ENCODE data around the gene SEMA5A. TPM values are rescaled to one million over a fixed set of nuclear protein-coding genes. Genes with fewer than 3 reads are reported as not detected.

SEMA5A gene
- total RNA-seq, 1 donor from 2014 or later = 4.0 TPM

DNA sequence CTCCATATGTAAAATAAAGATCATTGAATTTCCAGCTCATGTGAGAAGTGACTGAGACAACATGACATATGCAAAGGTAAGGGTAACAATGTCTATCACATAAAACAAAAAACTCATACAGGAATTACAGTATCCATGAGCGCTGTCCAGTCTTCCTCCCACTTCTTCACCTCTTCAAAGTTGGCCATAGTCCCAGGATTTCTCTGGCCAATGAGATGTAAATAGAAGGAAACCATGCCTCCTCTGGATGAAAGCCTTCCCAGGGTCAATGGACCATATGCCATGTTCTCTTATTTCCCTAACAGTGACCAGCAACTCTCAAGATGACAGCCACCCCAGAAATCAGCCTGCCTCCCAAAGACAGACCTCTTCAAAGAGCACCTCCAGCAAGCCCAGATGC lies 75.5 kb downstream of the SEMA5A start:
- Mint-ChIP-seq H3K36me3 (ENCODE audit: insufficient read depth) (no peaks in the 10 kb centered on the region), H3K27me3 (no peaks in the 10 kb centered on the region), H3K4me1 (ENCODE audit: low read depth) (no peaks in the 10 kb centered on the region), H3K9me3 (ENCODE audit: low read depth) (no peaks in the 10 kb centered on the region), H3K4me3 (ENCODE audit: low read depth) (no peak overlapping the region), H3K27ac (no peak overlapping the region)
- TF ChIP-seq, protein P1, sequence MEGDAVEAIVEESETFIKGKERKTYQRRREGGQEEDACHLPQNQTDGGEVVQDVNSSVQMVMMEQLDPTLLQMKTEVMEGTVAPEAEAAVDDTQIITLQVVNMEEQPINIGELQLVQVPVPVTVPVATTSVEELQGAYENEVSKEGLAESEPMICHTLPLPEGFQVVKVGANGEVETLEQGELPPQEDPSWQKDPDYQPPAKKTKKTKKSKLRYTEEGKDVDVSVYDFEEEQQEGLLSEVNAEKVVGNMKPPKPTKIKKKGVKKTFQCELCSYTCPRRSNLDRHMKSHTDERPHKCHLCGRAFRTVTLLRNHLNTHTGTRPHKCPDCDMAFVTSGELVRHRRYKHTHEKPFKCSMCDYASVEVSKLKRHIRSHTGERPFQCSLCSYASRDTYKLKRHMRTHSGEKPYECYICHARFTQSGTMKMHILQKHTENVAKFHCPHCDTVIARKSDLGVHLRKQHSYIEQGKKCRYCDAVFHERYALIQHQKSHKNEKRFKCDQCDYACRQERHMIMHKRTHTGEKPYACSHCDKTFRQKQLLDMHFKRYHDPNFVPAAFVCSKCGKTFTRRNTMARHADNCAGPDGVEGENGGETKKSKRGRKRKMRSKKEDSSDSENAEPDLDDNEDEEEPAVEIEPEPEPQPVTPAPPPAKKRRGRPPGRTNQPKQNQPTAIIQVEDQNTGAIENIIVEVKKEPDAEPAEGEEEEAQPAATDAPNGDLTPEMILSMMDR (IDR thresholded peaks at IDR 0.05; ENCODE audit: unreplicated experiment) = no peak
- no peak for DNase-seq (ENCODE audit: low spot score, unreplicated experiment)

DNA sequence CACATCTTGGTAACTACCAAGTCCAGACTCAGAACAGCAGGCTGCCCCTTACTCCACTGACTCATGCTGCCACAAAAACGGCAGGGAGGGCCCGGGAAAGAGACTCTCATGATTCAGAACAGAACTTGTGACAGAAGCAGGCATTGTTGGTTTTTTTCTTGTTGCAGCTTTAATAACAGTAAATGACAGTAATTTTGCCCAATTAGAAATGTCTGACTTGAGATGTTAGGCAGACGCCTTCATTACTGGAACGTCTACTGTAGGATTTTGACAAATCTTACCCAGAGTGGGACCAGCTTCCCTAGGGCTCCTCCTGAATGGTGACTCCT lies 77.9 kb downstream of the SEMA5A start:
- Mint-ChIP-seq H3K27ac (no peak overlapping the region), H3K9me3 (ENCODE audit: low read depth) (no peaks in the 10 kb centered on the region), H3K4me1 (ENCODE audit: low read depth) (peaks cover 5% of the 10 kb centered on the region), H3K36me3 (ENCODE audit: insufficient read depth) (no peaks in the 10 kb centered on the region), H3K4me3 (ENCODE audit: low read depth) (no peak overlapping the region), H3K27me3 (no peaks in the 10 kb centered on the region)
- no peak for DNase-seq (ENCODE audit: low spot score, unreplicated experiment)
- TF ChIP-seq, protein P1 (IDR thresholded peaks at IDR 0.05; ENCODE audit: unreplicated experiment) = no peak

DNA sequence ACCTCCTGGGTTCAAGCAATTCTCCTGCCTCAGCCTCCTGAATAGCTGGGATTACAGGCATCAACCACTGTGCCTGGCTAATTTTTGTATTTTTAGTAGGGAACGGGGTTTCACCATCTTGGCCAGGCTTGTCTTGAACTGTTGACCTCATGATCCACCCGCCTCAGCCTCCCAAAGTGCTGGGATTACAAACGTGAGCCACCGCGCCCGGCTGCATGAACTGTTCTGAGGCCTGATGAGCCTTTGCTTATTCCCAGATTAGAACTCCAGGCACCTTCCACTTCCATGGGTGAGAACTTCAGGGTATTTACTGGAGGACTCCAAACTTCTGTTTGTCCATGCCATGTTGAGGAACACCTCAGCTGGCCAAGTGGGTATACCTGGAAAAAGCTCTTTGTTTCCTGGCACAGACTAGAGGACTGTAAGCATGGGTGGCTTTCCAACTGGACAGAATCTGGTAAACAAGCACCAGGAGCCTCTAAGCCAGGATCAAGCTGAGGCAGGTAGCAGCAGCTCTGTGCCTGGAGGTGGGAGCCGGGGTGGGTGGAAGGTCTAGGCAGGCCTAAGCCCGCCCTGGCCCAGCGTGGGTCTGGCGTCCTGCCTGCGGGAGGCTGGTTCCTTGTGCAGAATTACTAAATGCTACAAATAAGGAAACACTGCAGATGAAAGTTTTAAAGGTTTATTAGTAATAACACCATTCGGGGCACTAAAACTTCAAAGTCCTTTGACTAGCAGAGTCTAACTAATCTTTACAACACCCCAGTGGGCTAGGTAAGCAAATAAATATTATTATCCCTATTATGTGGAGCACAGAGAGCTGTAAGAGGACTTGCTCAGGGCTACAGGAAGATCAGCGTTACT lies 78.4 kb downstream of the SEMA5A start:
- H3K4me1 Mint-ChIP-seq (ENCODE audit: low read depth) = peaks cover 5% of the 10 kb centered on the region
- TF ChIP-seq, protein P1 (IDR thresholded peaks at IDR 0.05; ENCODE audit: unreplicated experiment) = no peak
- H3K36me3 Mint-ChIP-seq (ENCODE audit: insufficient read depth) = no peaks in the 10 kb centered on the region
- no peak overlapping the region for H3K27ac Mint-ChIP-seq
- no peak overlapping the region for H3K4me3 Mint-ChIP-seq (ENCODE audit: low read depth)
- H3K9me3 Mint-ChIP-seq (ENCODE audit: low read depth) = no peaks in the 10 kb centered on the region
- DNase-seq (ENCODE audit: low spot score, unreplicated experiment) = no peak
- no peaks in the 10 kb centered on the region for H3K27me3 Mint-ChIP-seq

DNA sequence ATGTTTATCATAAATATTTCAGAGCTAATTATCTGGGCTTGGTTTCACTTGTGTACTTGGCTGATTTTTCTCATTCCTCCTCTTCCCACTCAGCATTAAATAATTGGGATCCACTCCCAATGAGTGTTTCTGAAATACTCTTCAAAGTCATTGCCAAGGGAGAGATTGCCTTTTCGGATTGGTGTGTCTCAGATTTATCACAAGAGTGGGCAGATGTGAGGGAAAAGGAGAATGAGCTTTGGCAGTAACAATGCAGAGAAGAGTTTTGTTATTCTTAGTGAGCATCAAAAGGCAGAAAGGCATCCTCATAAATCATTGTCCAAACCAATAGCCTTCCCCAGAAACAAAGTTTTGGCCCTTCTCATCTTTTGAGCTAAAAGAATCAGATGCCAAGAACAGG lies 79.2 kb downstream of the SEMA5A start:
- Mint-ChIP-seq H3K9me3 (ENCODE audit: low read depth) (no peaks in the 10 kb centered on the region), H3K4me1 (ENCODE audit: low read depth) (peaks cover 5% of the 10 kb centered on the region), H3K27me3 (no peaks in the 10 kb centered on the region), H3K27ac (no peak overlapping the region), H3K36me3 (ENCODE audit: insufficient read depth) (no peaks in the 10 kb centered on the region), H3K4me3 (ENCODE audit: low read depth) (no peak overlapping the region)
- no peak for DNase-seq (ENCODE audit: low spot score, unreplicated experiment)
- TF ChIP-seq, protein P1 (IDR thresholded peaks at IDR 0.05; ENCODE audit: unreplicated experiment) = no peak

DNA sequence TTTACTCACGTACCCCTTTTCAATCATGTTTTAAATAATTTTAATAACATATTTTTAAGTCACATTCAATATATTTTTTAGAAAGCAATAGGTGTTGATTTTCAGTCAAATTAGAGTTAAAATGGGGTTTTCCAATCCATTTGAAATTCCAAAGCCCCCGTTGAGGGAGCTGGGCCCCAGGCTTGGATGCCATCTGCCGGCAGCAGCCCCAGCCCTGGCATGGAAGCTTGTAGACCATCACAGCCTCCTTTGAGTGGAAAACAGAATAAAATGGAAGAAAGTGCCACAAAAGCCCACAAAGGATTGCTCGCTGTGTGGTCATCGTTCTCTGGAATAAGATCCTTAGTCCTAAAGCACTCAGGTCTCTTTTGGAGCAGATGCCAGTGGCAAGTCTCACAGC lies 81.4 kb downstream of the SEMA5A start:
- no peak overlapping the region for H3K27ac Mint-ChIP-seq
- H3K27me3 Mint-ChIP-seq = no peaks in the 10 kb centered on the region
- TF ChIP-seq, protein P1 (IDR thresholded peaks at IDR 0.05; ENCODE audit: unreplicated experiment) = no peak
- no peak overlapping the region for H3K4me3 Mint-ChIP-seq (ENCODE audit: low read depth)
- no peaks in the 10 kb centered on the region for H3K9me3 Mint-ChIP-seq (ENCODE audit: low read depth)
- H3K4me1 Mint-ChIP-seq (ENCODE audit: low read depth) = peaks cover 5% of the 10 kb centered on the region
- no peak for DNase-seq (ENCODE audit: low spot score, unreplicated experiment)
- H3K36me3 Mint-ChIP-seq (ENCODE audit: insufficient read depth) = no peaks in the 10 kb centered on the region
